Gastroesophageal sphincter (tissue), 3 donors: ENCODE results near the gene SATB1.
"Not testable (repeated sequence)": the region's sequence is repeated elsewhere in the genome, so short reads cannot be mapped to it uniquely, and the experiment has no call there.

Source experiments
- CTCF ChIP-seq, 4 experiments: fragments of 200-600 bp in 2 of 4; fragments of 450-650 bp in 2 of 4; sonication (generic) in 1 of 4; IDR thresholded peaks; one replicate each; pipeline ENCODE4 v1.5.1; 2017 to 2019; ENCODE audit warnings: antibody characterized with exemption in 4 of 4, mild to moderate bottlenecking in 2 of 4, moderate library complexity in 2 of 4
- EP300 ChIP-seq: sonication (generic); formaldehyde crosslinking; IDR thresholded peaks from one replicate; pipeline ENCODE4 v1.6.1; 2017; ENCODE audit warnings: antibody characterized with exemption, mild to moderate bottlenecking
- POLR2A ChIP-seq, 2 donors: fragments of 450-650 bp; IDR thresholded peaks; one replicate each; pipeline ENCODE4 v1.6.1; 2017; ENCODE audit warnings: antibody characterized with exemption in 2 of 2, mild to moderate bottlenecking in 2 of 2, moderate library complexity in 1 of 2
- POLR2AphosphoS5 ChIP-seq: sonication (generic); formaldehyde crosslinking; IDR thresholded peaks from one replicate; pipeline ENCODE4 v1.6.1; 2017; ENCODE audit warnings: antibody characterized with exemption

- not testable (repeated sequence) for TF ChIP-seq CTCF (IDR thresholded peaks at IDR 0.05); EP300; POLR2AphosphoS5; POLR2A (IDR thresholded peaks at IDR 0.05)
Measured at GRCh38 chr3:18449618-18450017, 24.5 kb upstream of the SATB1 start.
